ENCODE measurements around the gene GPR157. TPM values are rescaled to one million over a fixed set of nuclear protein-coding genes. Genes with fewer than 3 reads are reported as not detected.
"Not testable (repeated sequence)": the region's sequence is repeated elsewhere in the genome, so short reads cannot be mapped to it uniquely, and the experiment has no call there.

Gene GPR157
- total and polyA plus RNA-seq, 10 of the 15 experiments (the other 5 are each of a cell fraction or from before 2014, with no cell fraction given) = 0.66 to 15.9 (median 3.1) TPM

GRCh38 chr1:9125325-9125724 lies 3.6 kb downstream of the GPR157 start:
- H2AFZ ChIP-seq (ENCODE audit: control insufficient read depth, low read depth, low read length) = no peak overlapping the region; the same call in 1 of the 2 replicates
- no TSS peak for BruUV-seq (replicated peaks)
- no peaks in the 10 kb centered on the region; the same call in 1 of the 2 replicates for H4K20me1 ChIP-seq (ENCODE audit: control insufficient read depth, insufficient read depth)
- H3K4me2 ChIP-seq (ENCODE audit: control insufficient read depth, insufficient read depth) = no peak overlapping the region; the same call in 1 of the 2 replicates
- SMC1A ChIA-PET (ENCODE audit: uncharacterized antibody, unreplicated experiment) = interaction anchor here (0.9 to 2.9 kb wide), 7 partner anchors 9 to 69 kb away, joined by 3 to 14 read pairs (median 3); no protein-coding TSS in a partner anchor
- 99% methylated on average over 4 of the region's 4 CpGs for WGBS (ENCODE audit: insufficient coverage, insufficient replicate concordance, low lambda C conversion rate, missing lambda C conversion rate)
- FAIRE-seq (no peak), ATAC-seq (no peak), DNase-seq (ENCODE audit: low read depth, low spot score) (no peak)
- H3K9me3 ChIP-seq (replicated peaks; ENCODE audit: control insufficient read depth, insufficient read depth, low read length) = no peaks in the 10 kb centered on the region
- CTCF ChIA-PET = interaction anchor here (0.7 to 1.5 kb wide), 11 partner anchors 8 to 118 kb away, joined by 3 to 12 read pairs (median 3); partner anchors contain the start of gene H6PD
- POLR2A ChIA-PET = interaction anchor here (0.5 to 0.6 kb wide), 2 partner anchors 54 to 361 kb away, joined by 5 to 7 read pairs; no protein-coding TSS in a partner anchor
- no peak overlapping the region for H3K9ac ChIP-seq (ENCODE audit: control insufficient read depth, insufficient read depth, low read length)
- H3K27ac ChIP-seq (ENCODE audit: control insufficient read depth, insufficient read depth) = no peak overlapping the region
- H3K27me3 ChIP-seq (replicated peaks in 1 of 2; ENCODE audit: control insufficient read depth in 2 of 2, insufficient read depth in 2 of 2, low read length in 1 of 2) = no peaks in the 10 kb centered on the region
- peaks cover 33% of the 10 kb centered on the region for H3K4me1 ChIP-seq (ENCODE audit: control insufficient read depth, insufficient read depth, low read length)
- in situ Hi-C loops (cut with MboI) (no loop called here), intact Hi-C loops (cut with micrococcal nuclease; ENCODE audit: unreplicated experiment) (loop anchor here (5.0 kb wide), 2 partner anchors 37 to 57 kb away; no protein-coding TSS in a partner anchor)
- RAD21 ChIA-PET (ENCODE audit: unreplicated experiment) = interaction anchor here (0.6 to 1.2 kb wide), 6 partner anchors 9 to 694 kb away, joined by 3 to 4 read pairs (median 3); no protein-coding TSS in a partner anchor
- TF ChIP-seq MTA3 (IDR thresholded peaks at IDR 0.05; ENCODE audit: borderline replicate concordance, low read length) (no peak), POLR2AphosphoS2 (IDR thresholded peaks at IDR 0.05; ENCODE audit: low read depth, low read length) (no peak), BHLHE40 (IDR thresholded peaks at IDR 0.05; ENCODE audit: borderline replicate concordance in 1 of 2, low read depth in 2 of 2, low read length in 1 of 2) (peak in 1 of 2 experiments; percentile 52; a peak in 2 of 4 replicates)
- no peaks in the 10 kb centered on the region for H3K36me3 ChIP-seq (ENCODE audit: control insufficient read depth in 2 of 2, insufficient read depth in 2 of 2, low read length in 1 of 2)
- H3K79me2 ChIP-seq (ENCODE audit: control insufficient read depth, insufficient read depth, low read length) = peaks cover 3% of the 10 kb centered on the region
- H3K4me3 ChIP-seq = no peak overlapping the region; the same call in 1 of the 2 replicates

GRCh38 chr1:9124389-9124788 lies 4.5 kb downstream of the GPR157 start:
- H3K79me2 ChIP-seq (ENCODE audit: control insufficient read depth, insufficient read depth, low read length); H3K4me2 ChIP-seq (ENCODE audit: control insufficient read depth, insufficient read depth); in situ Hi-C loops (cut with MboI); FAIRE-seq; RAD21 ChIA-PET (ENCODE audit: unreplicated experiment); H3K4me3 ChIP-seq; intact Hi-C loops (cut with micrococcal nuclease; ENCODE audit: unreplicated experiment); H3K36me3 ChIP-seq (ENCODE audit: control insufficient read depth in 2 of 2, insufficient read depth in 2 of 2, low read length in 1 of 2); H4K20me1 ChIP-seq (ENCODE audit: control insufficient read depth, insufficient read depth); H2AFZ ChIP-seq (ENCODE audit: control insufficient read depth, low read depth, low read length); H3K27me3 ChIP-seq (replicated peaks in 1 of 2; ENCODE audit: control insufficient read depth in 2 of 2, insufficient read depth in 2 of 2, low read length in 1 of 2); H3K9me3 ChIP-seq (replicated peaks; ENCODE audit: control insufficient read depth, insufficient read depth, low read length); ATAC-seq; H3K27ac ChIP-seq (ENCODE audit: control insufficient read depth, insufficient read depth); DNase-seq (ENCODE audit: low read depth, low spot score); BruUV-seq (replicated peaks); H3K9ac ChIP-seq (ENCODE audit: control insufficient read depth, insufficient read depth, low read length): not testable (repeated sequence)
- POLR2A ChIA-PET = interaction anchor here (0.6 kb wide), 2 partner anchors 19 to 39 kb away, joined by 3 to 5 read pairs; no protein-coding TSS in a partner anchor
- CTCF ChIA-PET = interaction anchor here (0.6 to 1.5 kb wide), 4 partner anchors 13 to 117 kb away, joined by 3 to 12 read pairs (median 5); no protein-coding TSS in a partner anchor
- SMC1A ChIA-PET (ENCODE audit: uncharacterized antibody, unreplicated experiment) = interaction anchor here (1.1 to 1.5 kb wide), 2 partner anchors 38 to 60 kb away, joined by 3 read pairs; no protein-coding TSS in a partner anchor
- 89% methylated on average over 5 of the region's 8 CpGs for WGBS (ENCODE audit: insufficient coverage, insufficient replicate concordance, low lambda C conversion rate, missing lambda C conversion rate)
- peaks cover 33% of the 10 kb centered on the region for H3K4me1 ChIP-seq (ENCODE audit: control insufficient read depth, insufficient read depth, low read length)

- H3K27me3 ChIP-seq (replicated peaks in 1 of 2; ENCODE audit: control insufficient read depth in 2 of 2, insufficient read depth in 2 of 2, low read length in 1 of 2); ATAC-seq; H3K9me3 ChIP-seq (replicated peaks; ENCODE audit: control insufficient read depth, insufficient read depth, low read length); intact Hi-C loops (cut with micrococcal nuclease; ENCODE audit: unreplicated experiment); H3K79me2 ChIP-seq (ENCODE audit: control insufficient read depth, insufficient read depth, low read length); H3K27ac ChIP-seq (ENCODE audit: control insufficient read depth, insufficient read depth); DNase-seq (ENCODE audit: low read depth, low spot score); POLR2A ChIA-PET; H3K4me2 ChIP-seq (ENCODE audit: control insufficient read depth, insufficient read depth); FAIRE-seq; H3K4me3 ChIP-seq; H3K9ac ChIP-seq (ENCODE audit: control insufficient read depth, insufficient read depth, low read length); CTCF ChIA-PET; RAD21 ChIA-PET (ENCODE audit: unreplicated experiment); BruUV-seq (replicated peaks); in situ Hi-C loops (cut with MboI); H4K20me1 ChIP-seq (ENCODE audit: control insufficient read depth, insufficient read depth); H2AFZ ChIP-seq (ENCODE audit: control insufficient read depth, low read depth, low read length); SMC1A ChIA-PET (ENCODE audit: uncharacterized antibody, unreplicated experiment); H3K36me3 ChIP-seq (ENCODE audit: control insufficient read depth in 2 of 2, insufficient read depth in 2 of 2, low read length in 1 of 2): not testable (repeated sequence)
- WGBS (ENCODE audit: insufficient coverage, insufficient replicate concordance, low lambda C conversion rate, missing lambda C conversion rate) = 100% methylated on average over 2 of the region's 2 CpGs
- peaks cover 36% of the 10 kb centered on the region for H3K4me1 ChIP-seq (ENCODE audit: control insufficient read depth, insufficient read depth, low read length)
Measured at GRCh38 chr1:9123665-9124064, 5.2 kb downstream of the GPR157 start.
